HEK293T (cell line): ENCODE data around the gene CTXND1.

Experiments used
- CTCF ChIA-PET: fragments of 350-600 bp; formaldehyde crosslinking; extraction: SDS; loops from one replicate; lab custom pipeline; 2021; ENCODE audit warnings: antibody characterized with exemption, inconsistent platforms; lab: Yijun Ruan, JAX
- POLR2A ChIA-PET: fragments of 350-600 bp; formaldehyde crosslinking; extraction: SDS; loops from one replicate; lab custom pipeline; 2020; ENCODE audit warnings: antibody characterized with exemption, inconsistent platforms; lab: Yijun Ruan, JAX
- DNase-seq: peaks from one replicate; pipeline ENCODE4 v3.0.0; 2012; ENCODE audit warnings: mixed read lengths; ENCODE audit errors: extremely low spot score
- ARNT ChIP-seq: fragments of 450-650 bp; IDR thresholded peaks from 2 replicates; pipeline ENCODE4 v1.6.1; 2017; ENCODE audit warnings: mild to moderate bottlenecking
- BHLHE40 ChIP-seq: fragments of 450-650 bp; IDR thresholded peaks from 2 replicates; pipeline ENCODE4 v1.6.1; 2016; ENCODE audit warnings: mild to moderate bottlenecking, moderate library complexity, borderline replicate concordance
- CTBP1 ChIP-seq: fragments of 450-650 bp; IDR thresholded peaks from 2 replicates; pipeline ENCODE4 v1.6.1; 2016; ENCODE audit warnings: borderline replicate concordance
- ELF4 ChIP-seq: fragments of 450-650 bp; IDR thresholded peaks from 2 replicates; pipeline ENCODE4 v1.6.1; 2017; ENCODE audit warnings: antibody characterized with exemption
- FOXA1 ChIP-seq: fragments of 450-650 bp; IDR thresholded peaks from 2 replicates; pipeline ENCODE4 v1.6.1; 2016; ENCODE audit warnings: mild to moderate bottlenecking
- FOXK2 ChIP-seq: fragments of 450-650 bp; IDR thresholded peaks from 2 replicates; pipeline ENCODE4 v1.6.1; 2016; ENCODE audit warnings: mild to moderate bottlenecking
- FOXM1 ChIP-seq: fragments of 450-650 bp; IDR thresholded peaks from 2 replicates; pipeline ENCODE4 v1.6.1; 2017; ENCODE audit warnings: mild to moderate bottlenecking, borderline replicate concordance
- HDGF ChIP-seq: fragments of 450-650 bp; IDR thresholded peaks from 2 replicates; pipeline ENCODE4 v1.6.1; 2017; ENCODE audit warnings: antibody characterized with exemption, borderline replicate concordance
- L3MBTL2 ChIP-seq: fragments of 450-650 bp; conservative IDR thresholded peaks from 2 replicates; pipeline ENCODE4 v1.6.1; 2016; ENCODE audit warnings: mild to moderate bottlenecking
- LEF1 ChIP-seq: fragments of 450-650 bp; IDR thresholded peaks from 2 replicates; pipeline ENCODE4 v1.6.1; 2017; ENCODE audit warnings: mild to moderate bottlenecking, borderline replicate concordance
- NFRKB ChIP-seq: fragments of 450-650 bp; IDR thresholded peaks from 2 replicates; pipeline ENCODE4 v1.6.1; 2016; ENCODE audit warnings: mild to moderate bottlenecking, moderate library complexity
- PKNOX1 ChIP-seq: fragments of 450-650 bp; IDR thresholded peaks from 2 replicates; pipeline ENCODE4 v1.6.1; 2016
- SP1 ChIP-seq: fragments of 450-650 bp; IDR thresholded peaks from 2 replicates; pipeline ENCODE4 v1.6.1; 2017
- SUZ12 ChIP-seq: fragments of 450-650 bp; IDR thresholded peaks from 2 replicates; pipeline ENCODE4 v1.6.1; 2016; ENCODE audit warnings: mild to moderate bottlenecking
- TARDBP ChIP-seq: fragments of 450-650 bp; IDR thresholded peaks from 2 replicates; pipeline ENCODE4 v1.6.1; 2016
- ZNF384 ChIP-seq: fragments of 450-650 bp; IDR thresholded peaks from 2 replicates; pipeline ENCODE4 v1.6.1; 2016

CTXND1 gene

DNA sequence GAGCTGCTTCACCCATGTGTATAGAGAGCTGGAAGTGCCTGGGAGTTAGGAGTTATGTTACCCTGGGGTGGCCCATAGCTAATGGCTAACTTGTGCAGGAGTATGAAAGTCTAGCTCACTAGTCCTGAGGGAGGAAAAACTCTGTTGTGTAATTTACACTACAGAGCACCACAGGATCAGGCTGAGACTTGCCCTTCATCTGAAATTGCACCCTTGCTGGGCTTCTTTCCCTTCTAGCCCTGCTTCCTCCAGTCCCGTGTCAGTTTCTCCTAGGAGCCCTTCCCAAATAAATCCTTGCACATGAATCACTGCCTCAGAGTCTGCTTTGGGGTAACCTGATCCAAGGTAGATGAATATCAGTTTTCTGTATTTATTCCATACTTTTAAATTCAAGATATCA is 40.0 kb downstream of the CTXND1 start:
- no peak for TF ChIP-seq ARNT
- TF ChIP-seq CTBP1 = no peak
- no peak for TF ChIP-seq FOXA1
- no peak for TF ChIP-seq ZNF384
- TF ChIP-seq ELF4 = no peak
- no peak for TF ChIP-seq SUZ12
- TF ChIP-seq LEF1 = no peak
- no peak for TF ChIP-seq FOXK2
- TF ChIP-seq HDGF = no peak
- no peak for TF ChIP-seq SP1
- no peak for TF ChIP-seq PKNOX1
- TF ChIP-seq FOXM1 = no peak
- no peak for TF ChIP-seq TARDBP
- no peak for TF ChIP-seq L3MBTL2
- no peak for TF ChIP-seq NFRKB
- TF ChIP-seq BHLHE40 = no peak
- no peak for DNase-seq
- ChIA-PET CTCF (interaction anchor here (0.6 kb wide), 1 partner anchor 23 kb away, joined by 4 read pairs; no protein-coding TSS in a partner anchor), POLR2A (no interaction called here)

DNA sequence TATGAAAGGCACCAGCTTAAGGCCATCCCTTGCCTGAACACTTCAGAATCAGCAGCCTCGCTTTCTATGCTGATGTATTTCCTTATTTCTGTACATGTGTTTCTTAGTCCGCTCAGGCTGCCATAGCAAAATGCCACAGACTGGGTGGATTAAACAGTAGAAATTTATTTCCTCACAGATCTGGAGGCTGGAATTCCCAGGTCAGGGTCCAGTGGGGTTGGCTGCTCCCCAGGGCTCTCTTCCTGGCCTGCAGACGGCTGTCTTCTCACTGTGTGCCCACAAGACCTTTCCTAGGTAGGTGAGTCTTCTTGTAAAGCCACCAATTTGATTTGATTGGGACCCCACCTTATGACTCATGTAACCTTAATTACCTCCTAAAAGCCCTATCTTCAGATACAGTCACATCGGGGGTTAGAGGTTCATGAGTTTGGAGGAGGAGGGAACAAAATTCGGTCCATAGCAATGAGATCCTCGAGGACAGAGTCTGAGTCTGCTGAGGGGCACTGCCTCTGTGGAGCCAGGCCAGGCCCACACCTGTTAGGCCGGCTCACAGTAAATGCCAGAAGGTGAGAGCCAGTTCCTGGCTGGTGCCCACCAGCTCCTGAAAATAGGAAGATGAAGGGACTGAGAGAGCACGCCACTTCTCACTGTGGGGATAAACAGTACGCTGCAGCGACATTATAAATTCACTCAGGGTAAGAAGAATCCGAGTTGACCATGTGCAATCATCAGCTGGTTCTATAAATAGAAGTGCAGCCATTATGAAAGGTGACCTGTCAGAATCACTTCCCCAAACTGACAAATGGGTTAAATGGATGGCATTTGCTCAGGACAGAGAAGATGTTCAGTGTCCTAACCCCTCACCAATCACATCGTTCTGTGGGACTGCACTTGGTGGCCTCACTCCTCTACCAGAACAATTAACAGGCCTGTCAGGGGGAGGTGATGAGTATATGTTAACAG is 41.1 kb downstream of the CTXND1 start:
- CTCF ChIA-PET = no interaction called here
- no peak for DNase-seq
- TF ChIP-seq FOXA1 (no peak), HDGF (no peak), L3MBTL2 (no peak), ZNF384 (no peak)
- POLR2A ChIA-PET = no interaction called here

DNA sequence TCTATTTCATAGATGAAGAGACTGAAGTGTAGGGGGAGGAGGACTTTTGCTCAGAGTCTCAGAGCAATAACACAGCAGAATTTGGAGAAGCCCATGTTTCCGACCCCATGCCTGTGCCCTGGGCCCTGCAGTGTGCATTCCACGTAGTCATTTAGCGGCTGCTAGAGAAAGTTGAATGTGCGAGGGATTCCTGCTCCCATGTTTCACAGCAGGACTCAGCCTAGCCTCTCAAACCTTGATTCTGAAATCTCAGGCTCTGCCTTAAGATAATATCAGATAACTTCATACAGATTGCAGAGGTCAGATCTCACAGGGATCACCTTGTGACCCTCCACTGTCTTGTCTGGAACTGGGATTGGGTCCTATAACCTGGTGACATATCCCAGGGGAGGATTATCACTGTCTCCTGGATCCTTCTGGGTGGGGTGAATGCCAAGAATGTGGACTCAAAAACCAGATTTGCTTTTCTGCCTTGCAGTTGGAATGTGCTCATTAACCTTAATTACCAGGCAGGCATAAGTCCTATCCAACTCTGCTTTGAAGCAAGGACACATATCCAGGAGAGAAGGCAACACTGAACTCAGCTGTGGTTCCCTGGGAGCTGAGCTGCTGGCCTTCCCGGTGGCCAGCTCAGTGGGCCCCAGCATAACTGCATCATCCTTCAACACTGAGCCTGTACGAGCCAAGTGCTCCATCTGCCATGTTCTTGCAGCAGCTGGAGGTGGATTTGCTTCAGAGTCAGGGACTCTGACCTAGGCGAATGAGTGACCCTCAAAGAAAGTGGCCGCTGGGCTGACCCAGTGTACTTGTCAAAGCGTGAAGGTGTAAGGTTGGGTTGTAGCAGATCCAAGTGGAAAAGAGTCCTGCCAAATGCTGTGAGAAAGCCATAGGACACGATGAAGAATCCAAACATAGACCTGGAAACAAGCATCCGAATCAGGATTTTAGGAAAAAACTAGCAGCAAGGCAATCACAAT is 43.0 kb downstream of the CTXND1 start:
- POLR2A ChIA-PET = no interaction called here
- CTCF ChIA-PET = no interaction called here
- TF ChIP-seq BHLHE40 = no peak
- no peak for TF ChIP-seq FOXA1
- TF ChIP-seq ELF4 = no peak
- no peak for TF ChIP-seq FOXK2
- TF ChIP-seq TARDBP = no peak
- TF ChIP-seq SP1 = no peak
- TF ChIP-seq PKNOX1 = no peak
- no peak for TF ChIP-seq ARNT
- TF ChIP-seq HDGF = no peak
- TF ChIP-seq FOXM1 = no peak
- no peak for TF ChIP-seq SUZ12
- TF ChIP-seq ZNF384 = no peak
- TF ChIP-seq CTBP1 = no peak
- TF ChIP-seq NFRKB = no peak
- TF ChIP-seq LEF1 = no peak
- no peak for TF ChIP-seq L3MBTL2
- no peak for DNase-seq

DNA sequence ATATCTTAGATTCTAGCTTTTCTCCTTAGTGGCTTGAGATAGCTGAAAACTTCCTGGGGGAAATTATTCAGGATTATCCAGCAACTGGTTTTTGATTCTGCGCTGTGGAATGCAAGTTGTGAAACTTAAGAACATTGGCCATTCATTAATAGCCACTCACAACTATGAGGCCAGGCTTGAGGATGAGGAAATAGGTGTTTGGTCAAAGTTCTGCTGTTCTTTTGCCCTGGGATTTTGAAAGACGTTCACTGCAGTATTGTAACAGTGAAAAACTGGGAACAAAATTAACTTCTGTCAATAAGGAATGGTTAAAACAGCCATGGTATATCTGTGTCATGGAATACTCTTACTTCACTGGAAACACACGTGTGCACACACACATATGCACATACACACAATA is 44.1 kb downstream of the CTXND1 start:
- CTCF ChIA-PET = no interaction called here

GRCh38 chr15:80204231-80204630 is 47.8 kb downstream of the CTXND1 start:
- no peak for DNase-seq
- ChIA-PET POLR2A (no interaction called here), CTCF (no interaction called here)
- TF ChIP-seq L3MBTL2 (no peak), SP1 (no peak), SUZ12 (no peak), FOXK2 (no peak), BHLHE40 (no peak), TARDBP (no peak), FOXA1 (no peak), CTBP1 (no peak), HDGF (no peak), NFRKB (no peak), LEF1 (no peak), FOXM1 (no peak), ZNF384 (no peak)

More for the DNA sequence above, 44.1 kb downstream of the CTXND1 start:
- POLR2A ChIA-PET = no interaction called here
- TF ChIP-seq FOXA1 = no peak
- TF ChIP-seq LEF1 = no peak
- no peak for TF ChIP-seq FOXK2
- TF ChIP-seq CTBP1 = no peak
- TF ChIP-seq ZNF384 = no peak
- TF ChIP-seq ELF4 = no peak
- TF ChIP-seq PKNOX1 = no peak
- no peak for TF ChIP-seq SP1
- no peak for TF ChIP-seq FOXM1
- no peak for TF ChIP-seq HDGF
- no peak for DNase-seq
